Upper lobe of left lung (tissue), 4 donors: ENCODE results near the gene SGMS2.

Source experiments
- CTCF ChIP-seq, 6 experiments: fragments of 450-650 bp in 4 of 6; fragments of 200-600 bp in 2 of 6; sonication (generic) in 2 of 6; IDR thresholded peaks; one replicate each; pipeline ENCODE4 v1.5.1; 2016 to 2019; ENCODE audit warnings: antibody characterized with exemption in 6 of 6
- POLR2AphosphoS5 ChIP-seq, 2 donors: sonication (generic); formaldehyde crosslinking; IDR thresholded peaks; one replicate each; pipeline ENCODE4 v1.5.1; 2017; ENCODE audit warnings: antibody characterized with exemption in 2 of 2

- no peak for TF ChIP-seq CTCF (IDR thresholded peaks at IDR 0.05)
- TF ChIP-seq POLR2AphosphoS5 (IDR thresholded peaks at IDR 0.05) = no peak
Observed at GRCh38 chr4:107814758-107815157, 10.0 kb upstream of the SGMS2 start.
